ENCODE measurements around the gene PARL. TPM values are rescaled to one million over a fixed set of nuclear protein-coding genes. Genes with fewer than 3 reads are reported as not detected.

PARL gene
- total RNA-seq, 2 experiments from 2014 or later, result 80.0 to 83.5 TPM

- no peak overlapping the region for H3K27ac Mint-ChIP-seq
- ChIA-PET POLR2A (interaction anchor here (0.8 kb wide), 1 partner anchor 11 kb away, joined by 3 read pairs; the partner anchor contains the start of gene PARL), CTCF (interaction anchor here (3.8 kb wide), 1 partner anchor 11 kb away, joined by 28 read pairs; the partner anchor contains the start of gene PARL)
- H3K4me3 Mint-ChIP-seq, result no peak overlapping the region
- no peak for TF ChIP-seq CTCF (IDR thresholded peaks at IDR 0.05)
- H3K9me3 Mint-ChIP-seq, result no peaks in the 10 kb centered on the region
- peaks cover 43% of the 10 kb centered on the region for H3K4me1 Mint-ChIP-seq (ENCODE audit: low read depth)
- ATAC-seq (no peak), DNase-seq (no peak)
- H3K36me3 Mint-ChIP-seq (ENCODE audit: low read depth), result peaks cover 15% of the 10 kb centered on the region
- intact Hi-C loops (cut with micrococcal nuclease), result no loop called here
- no peaks in the 10 kb centered on the region for H3K27me3 Mint-ChIP-seq
Observed at GRCh38 chr3:183873914-183874313, 10.8 kb downstream of the PARL start.

- CTCF ChIA-PET, result interaction anchor here (1.1 kb wide), 1 partner anchor 13 kb away, joined by 6 read pairs; the partner anchor contains the start of gene PARL
- POLR2A ChIA-PET, result interaction anchor here (1.9 kb wide), 1 partner anchor 11 kb away, joined by 5 read pairs; no protein-coding TSS in a partner anchor
Observed at GRCh38 chr3:183871541-183871940, 13.1 kb downstream of the PARL start.

GRCh38 chr3:183870563-183870962 is 14.1 kb downstream of the PARL start:
- peak overlapping the region; percentile 16 for H3K27ac Mint-ChIP-seq
- no peaks in the 10 kb centered on the region for H3K27me3 Mint-ChIP-seq
- H3K9me3 Mint-ChIP-seq, result no peaks in the 10 kb centered on the region
- intact Hi-C loops (cut with micrococcal nuclease), result no loop called here
- CTCF ChIA-PET, result interaction anchor here (1.1 kb wide), 1 partner anchor 14 kb away, joined by 6 read pairs; the partner anchor contains the start of gene PARL
- DNase-seq (no peak), ATAC-seq (peak; percentile 24)
- H3K4me1 Mint-ChIP-seq (ENCODE audit: low read depth), result peaks cover 31% of the 10 kb centered on the region
- peaks cover 15% of the 10 kb centered on the region for H3K36me3 Mint-ChIP-seq (ENCODE audit: low read depth)
- POLR2A ChIA-PET, result interaction anchor here (1.0 kb wide), 1 partner anchor 10 kb away, joined by 3 read pairs; no protein-coding TSS in a partner anchor
- H3K4me3 Mint-ChIP-seq, result no peak overlapping the region
- TF ChIP-seq CTCF (IDR thresholded peaks at IDR 0.05), result no peak

More at GRCh38 chr3:183871541-183871940, 13.1 kb downstream of the PARL start:
- H3K4me1 Mint-ChIP-seq (ENCODE audit: low read depth), result peaks cover 33% of the 10 kb centered on the region
- no peak overlapping the region for H3K4me3 Mint-ChIP-seq
- DNase-seq (no peak), ATAC-seq (no peak)
- H3K9me3 Mint-ChIP-seq, result no peaks in the 10 kb centered on the region
- no peak overlapping the region for H3K27ac Mint-ChIP-seq
- H3K27me3 Mint-ChIP-seq, result no peaks in the 10 kb centered on the region
- no peak for TF ChIP-seq CTCF (IDR thresholded peaks at IDR 0.05)
- intact Hi-C loops (cut with micrococcal nuclease), result no loop called here
- peaks cover 11% of the 10 kb centered on the region for H3K36me3 Mint-ChIP-seq (ENCODE audit: low read depth)

GRCh38 chr3:183868796-183869195 is 15.9 kb downstream of the PARL start:
- CTCF ChIA-PET, result interaction anchor here (1.2 kb wide), 1 partner anchor 73 kb away, joined by 3 read pairs; no protein-coding TSS in a partner anchor
- ATAC-seq (no peak), DNase-seq (no peak)
- Mint-ChIP-seq H3K9me3 (no peaks in the 10 kb centered on the region), H3K4me3 (no peak overlapping the region), H3K27me3 (no peaks in the 10 kb centered on the region), H3K4me1 (ENCODE audit: low read depth) (peaks cover 24% of the 10 kb centered on the region), H3K36me3 (ENCODE audit: low read depth) (peaks cover 23% of the 10 kb centered on the region), H3K27ac (no peak overlapping the region)
- POLR2A ChIA-PET, result no interaction called here
- intact Hi-C loops (cut with micrococcal nuclease), result no loop called here
- no peak for TF ChIP-seq CTCF (IDR thresholded peaks at IDR 0.05)

- Mint-ChIP-seq H3K27me3 (no peaks in the 10 kb centered on the region), H3K9me3 (no peaks in the 10 kb centered on the region), H3K27ac (no peak overlapping the region), H3K36me3 (ENCODE audit: low read depth) (peaks cover 40% of the 10 kb centered on the region), H3K4me1 (ENCODE audit: low read depth) (no peaks in the 10 kb centered on the region), H3K4me3 (no peak overlapping the region)
- ChIA-PET CTCF (no interaction called here), POLR2A (no interaction called here)
- no peak for DNase-seq
- no peak for TF ChIP-seq CTCF (IDR thresholded peaks at IDR 0.05)
- intact Hi-C loops (cut with micrococcal nuclease), result no loop called here
- ATAC-seq, result no peak
Observed at GRCh38 chr3:183862610-183863009, 22.1 kb downstream of the PARL start.

Measured in activated CD8-positive, alpha-beta T cell treated with anti-CD3 and anti-CD28 coated beads for 36 hours (primary cell).